HG02678 (cell line): ENCODE data around the gene CELA1.
"Not testable (repeated sequence)": the region's sequence is repeated elsewhere in the genome, so short reads cannot be mapped to it uniquely, and the experiment has no call there.

Source experiments
- ATAC-seq: cut with Tn5 transposase; IDR thresholded peaks from one replicate; pipeline ENCODE4 v1.9.1; 2021; ENCODE audit warnings: mild to moderate bottlenecking, moderate library complexity; ENCODE audit not compliant: unreplicated experiment

The CELA1 gene

GRCh38 chr12:51320695-51321320, 25.7 kb downstream of the CELA1 start:
- no peak for ATAC-seq

GRCh38 chr12:51320311-51320694, 26.2 kb downstream of the CELA1 start:
- ATAC-seq = no peak

GRCh38 chr12:51318846-51319599, 27.5 kb downstream of the CELA1 start:
- ATAC-seq = peak; percentile 49

- ATAC-seq = not testable (repeated sequence)
Measured at GRCh38 chr12:51318057-51318806, 28.2 kb downstream of the CELA1 start.

- no peak for ATAC-seq
Measured at GRCh38 chr12:51311389-51311788, 35.1 kb downstream of the CELA1 start.

- no peak for ATAC-seq
Measured at GRCh38 chr12:51307655-51308593, 38.6 kb downstream of the CELA1 start.

- ATAC-seq = no peak
Measured at GRCh38 chr12:51306507-51306906, 40.0 kb downstream of the CELA1 start.

GRCh38 chr12:51300768-51301167, 45.7 kb downstream of the CELA1 start:
- not testable (repeated sequence) for ATAC-seq

- ATAC-seq = no peak
Measured at GRCh38 chr12:51295651-51296050, 50.8 kb downstream of the CELA1 start.

- ATAC-seq = not testable (repeated sequence)
Measured at GRCh38 chr12:51294097-51294496, 52.4 kb downstream of the CELA1 start.

GRCh38 chr12:51293696-51294095, 52.8 kb downstream of the CELA1 start:
- ATAC-seq = no peak

GRCh38 chr12:51291603-51292513, 54.6 kb downstream of the CELA1 start:
- not testable (repeated sequence) for ATAC-seq

- ATAC-seq = no peak
Measured at GRCh38 chr12:51285843-51286242, 60.6 kb downstream of the CELA1 start.

GRCh38 chr12:51281202-51281924, 65.1 kb downstream of the CELA1 start:
- no peak for ATAC-seq
